ENCODE data around the gene PHETA2.

PHETA2 gene

GRCh38 chr22:42062506-42063170 lies 11.4 kb upstream of the PHETA2 start:
- in situ Hi-C loops (cut with MboI; ENCODE audit: low pct_unique_long_range_greater_than_20kb, low sequenced_read_pairs, unreplicated experiment), result no loop called here
- TF ChIP-seq CTCF (IDR thresholded peaks at IDR 0.05; ENCODE audit: extremely low read depth, insufficient read depth, missing control alignments), result no peak
- DNase-seq (ENCODE audit: low spot score), result no peak

- no peak for DNase-seq (ENCODE audit: low spot score)
- in situ Hi-C loops (cut with MboI; ENCODE audit: low pct_unique_long_range_greater_than_20kb, low sequenced_read_pairs, unreplicated experiment), result no loop called here
- TF ChIP-seq CTCF (IDR thresholded peaks at IDR 0.05; ENCODE audit: extremely low read depth, insufficient read depth, missing control alignments), result no peak
These were observed 9.4 kb upstream of the PHETA2 start for GRCh38 chr22:42064629-42065028.

- TF ChIP-seq CTCF (IDR thresholded peaks at IDR 0.05; ENCODE audit: extremely low read depth, insufficient read depth, missing control alignments), result no peak
- no peak for DNase-seq (ENCODE audit: low spot score)
- in situ Hi-C loops (cut with MboI; ENCODE audit: low pct_unique_long_range_greater_than_20kb, low sequenced_read_pairs, unreplicated experiment), result no loop called here
These were observed 8.5 kb upstream of the PHETA2 start for GRCh38 chr22:42065438-42066125.

- in situ Hi-C loops (cut with MboI; ENCODE audit: low pct_unique_long_range_greater_than_20kb, low sequenced_read_pairs, unreplicated experiment), result no loop called here
- no peak for DNase-seq (ENCODE audit: low spot score)
- no peak for TF ChIP-seq CTCF (IDR thresholded peaks at IDR 0.05; ENCODE audit: extremely low read depth, insufficient read depth, missing control alignments)
These were observed 7.8 kb upstream of the PHETA2 start for GRCh38 chr22:42066126-42066761.

- in situ Hi-C loops (cut with MboI; ENCODE audit: low pct_unique_long_range_greater_than_20kb, low sequenced_read_pairs, unreplicated experiment), result no loop called here
- TF ChIP-seq CTCF (IDR thresholded peaks at IDR 0.05; ENCODE audit: extremely low read depth, insufficient read depth, missing control alignments), result no peak
- no peak for DNase-seq (ENCODE audit: low spot score)
These were observed 7.1 kb upstream of the PHETA2 start for GRCh38 chr22:42066937-42067336.

GRCh38 chr22:42067671-42068251 lies 6.3 kb upstream of the PHETA2 start:
- TF ChIP-seq CTCF (IDR thresholded peaks at IDR 0.05; ENCODE audit: extremely low read depth, insufficient read depth, missing control alignments), result no peak
- in situ Hi-C loops (cut with MboI; ENCODE audit: low pct_unique_long_range_greater_than_20kb, low sequenced_read_pairs, unreplicated experiment), result no loop called here
- DNase-seq (ENCODE audit: low spot score), result no peak

All from GM13977 (cell line).